H1 (cell line): Measurements from ENCODE around the gene SLC8A1. TPM values are rescaled to one million over a fixed set of nuclear protein-coding genes. Genes with fewer than 3 reads are reported as not detected.

Experiments
- CTCF ChIA-PET: fragments of 300-600 bp; sonication (Branson Sonifier 250); formaldehyde crosslinking; loops from one replicate; lab custom pipeline; 2021; ENCODE audit not compliant: partially characterized antibody; lab: Charles Lee
- POLR2A ChIA-PET: fragments of 300-600 bp; sonication (Branson Sonifier 250); formaldehyde crosslinking; loops from one replicate; lab custom pipeline; 2021; ENCODE audit warnings: inconsistent platforms; ENCODE audit not compliant: partially characterized antibody; lab: Charles Lee
- DNase-seq, 2 experiments: peaks; one replicate each; pipeline versions ENCODE4 v3.0.0 to v3.0.0-alpha.2; 2010 to 2022; ENCODE audit warnings: low spot score in 2 of 2, low read depth in 1 of 2, mixed read lengths in 1 of 2
- FAIRE-seq: peaks from 2 replicates; lab custom pipeline; 2011; peaks lifted over from hg19 to GRCh38; lab: Jason Lieb, UNC
- H2AFZ ChIP-seq: 2 replicates; pipeline ENCODE4 v1.8.1; 2012; ENCODE audit warnings: low read length, inconsistent platforms
- H2AK5ac ChIP-seq: 2 replicates; pipeline ENCODE4 v1.6.1; 2013; ENCODE audit warnings: low read depth, low read length
- H2BK120ac ChIP-seq: replicated peaks from 2 replicates; pipeline ENCODE3; 2013; ENCODE audit warnings: low read depth, low read length, inconsistent platforms
- H2BK12ac ChIP-seq: 2 replicates; pipeline ENCODE4 v1.6.1; 2013; ENCODE audit warnings: low read depth, low read length
- H2BK15ac ChIP-seq: 2 replicates; pipeline ENCODE4 v1.6.1; 2013; ENCODE audit warnings: low read length
- H2BK20ac ChIP-seq: 2 replicates; pipeline ENCODE4 v1.6.1; 2013; ENCODE audit warnings: low read length
- H2BK5ac ChIP-seq: 2 replicates; pipeline ENCODE4 v1.6.1; 2013; ENCODE audit warnings: low read depth, low read length
- H3K14ac ChIP-seq: 2 replicates; pipeline ENCODE4 v1.6.1; 2013; ENCODE audit warnings: inconsistent platforms; ENCODE audit not compliant: insufficient read length
- H3K18ac ChIP-seq: 2 replicates; pipeline ENCODE4 v1.6.1; 2013; ENCODE audit warnings: low read length; ENCODE audit errors: extremely low read depth
- H3K23ac ChIP-seq: 2 replicates; pipeline ENCODE4 v1.6.1; 2013; ENCODE audit warnings: inconsistent platforms; ENCODE audit not compliant: insufficient read length
- H3K23me2 ChIP-seq: 2 replicates; pipeline ENCODE4 v1.6.1; 2013; ENCODE audit warnings: low read depth, low read length
- H3K27ac ChIP-seq: 2 replicates; pipeline ENCODE4 v1.6.1; 2011; ENCODE audit warnings: low read depth, low read length, inconsistent platforms
- H3K27me3 ChIP-seq, 4 experiments: replicated peaks in 1 of 4; 1 replicate in 1 of 4; 2 replicates in 3 of 4; pipeline versions ENCODE4 v1.6.1 to v1.8.1; 2011 to 2013; ENCODE audit warnings: low read length in 3 of 4, mild to moderate bottlenecking in 3 of 4, inconsistent platforms in 2 of 4, mixed read lengths in 2 of 4, moderate library complexity in 1 of 4; ENCODE audit not compliant: control insufficient read depth in 3 of 4, insufficient read depth in 3 of 4; ENCODE audit errors: extremely low read depth in 1 of 4
- H3K36me3 ChIP-seq, 4 experiments: 2 replicates each; pipeline versions ENCODE4 v1.6.1 to v1.8.1; 2011 to 2013; ENCODE audit warnings: mild to moderate bottlenecking in 4 of 4, low read length in 3 of 4, moderate library complexity in 2 of 4, control low read depth in 1 of 4, inconsistent platforms in 1 of 4; ENCODE audit not compliant: insufficient read depth in 4 of 4, control insufficient read depth in 2 of 4
- H3K4ac ChIP-seq: replicated peaks from 2 replicates; pipeline ENCODE3; 2013; ENCODE audit warnings: low read length, low read depth, mixed read lengths, inconsistent platforms; ENCODE audit not compliant: insufficient read length
- H3K4me1 ChIP-seq, 4 experiments: replicated peaks in 1 of 4; 1 replicate in 1 of 4; 2 replicates in 3 of 4; pipeline versions ENCODE4 v1.6.1 to v1.8.1; 2011 to 2013; ENCODE audit warnings: low read length in 3 of 4, inconsistent platforms in 2 of 4, mixed read lengths in 1 of 4; ENCODE audit not compliant: insufficient read depth in 4 of 4, control insufficient read depth in 3 of 4
- H3K4me2 ChIP-seq, 2 experiments: 2 replicates each; pipeline versions ENCODE4 v1.6.1 to v1.8.1; 2011 to 2013; ENCODE audit warnings: low read depth in 2 of 2, low read length in 2 of 2, control low read depth in 1 of 2, inconsistent platforms in 1 of 2, mild to moderate bottlenecking in 1 of 2; ENCODE audit not compliant: insufficient read depth in 1 of 2
- H3K4me3 ChIP-seq, 4 experiments: fragments of 200-600, 300-600 bp in 1 of 4; sonication (generic), shearing (Covaris generic), sonication (Bioruptor Twin) in 1 of 4; 2 replicates each; pipeline versions ENCODE4 v1.5.1 to v1.8.1; 2011 to 2016; ENCODE audit warnings: low read length in 4 of 4, low read depth in 3 of 4, control low read depth in 2 of 4, inconsistent platforms in 2 of 4, mild to moderate bottlenecking in 2 of 4, mixed read lengths in 1 of 4, moderate library complexity in 1 of 4; ENCODE audit not compliant: insufficient read depth in 2 of 4; ENCODE audit errors: extremely low read depth in 1 of 4
- H3K56ac ChIP-seq: replicated peaks from 2 replicates; pipeline ENCODE3; 2013; ENCODE audit warnings: low read depth, mild to moderate bottlenecking, mixed read lengths, low read length, inconsistent platforms; ENCODE audit not compliant: insufficient read length
- H3K79me1 ChIP-seq: 2 replicates; pipeline ENCODE4 v1.6.1; 2013; ENCODE audit warnings: low read depth, low read length, control low read depth
- H3K79me2 ChIP-seq, 2 experiments: 2 replicates each; pipeline versions ENCODE4 v1.6.1 to v1.8.1; 2012 to 2013; ENCODE audit warnings: low read length in 2 of 2, mild to moderate bottlenecking in 2 of 2, inconsistent platforms in 1 of 2; ENCODE audit not compliant: insufficient read depth in 2 of 2, control insufficient read depth in 1 of 2
- H3K9ac ChIP-seq, 4 experiments: replicated peaks in 1 of 4; 1 replicate in 1 of 4; 2 replicates in 3 of 4; pipeline versions ENCODE4 v1.6.1 to v1.8.1; 2011 to 2013; ENCODE audit warnings: low read depth in 3 of 4, low read length in 3 of 4, control low read depth in 2 of 4, mild to moderate bottlenecking in 2 of 4, moderate library complexity in 2 of 4, inconsistent platforms in 1 of 4; ENCODE audit errors: extremely low read depth in 1 of 4
- H3K9me3 ChIP-seq, 2 experiments: 2 replicates each; pipeline versions ENCODE4 v1.6.1 to v1.8.1; 2012 to 2013; ENCODE audit warnings: mild to moderate bottlenecking in 2 of 2, moderate library complexity in 2 of 2, control low read depth in 1 of 2, inconsistent platforms in 1 of 2, low read depth in 1 of 2, low read length in 1 of 2, mixed read lengths in 1 of 2; ENCODE audit not compliant: insufficient read depth in 2 of 2
- H4K20me1 ChIP-seq, 2 experiments: replicated peaks in 1 of 2; 2 replicates each; pipeline versions ENCODE3 to v1.8.1; 2011 to 2013; ENCODE audit warnings: inconsistent platforms in 2 of 2, low read length in 2 of 2, mild to moderate bottlenecking in 1 of 2; ENCODE audit not compliant: insufficient read depth in 2 of 2, control insufficient read depth in 1 of 2
- H4K5ac ChIP-seq: 2 replicates; pipeline ENCODE4 v1.6.1; 2013; ENCODE audit warnings: low read length, low read depth, mixed read lengths, inconsistent platforms; ENCODE audit not compliant: insufficient read length
- H4K8ac ChIP-seq: 2 replicates; pipeline ENCODE4 v1.8.0; 2013; ENCODE audit warnings: mild to moderate bottlenecking, moderate library complexity, low read length, inconsistent platforms; ENCODE audit not compliant: insufficient read depth; ENCODE audit errors: extremely low read depth
- H4K91ac ChIP-seq: replicated peaks from 2 replicates; pipeline ENCODE3; 2013; ENCODE audit warnings: low read length, mixed read lengths, inconsistent platforms; ENCODE audit not compliant: insufficient read length
- CBX5 ChIP-seq: fragments of 300-800, 300-1000 bp; sonication (generic); IDR thresholded peaks from 2 replicates; pipeline ENCODE4 v1.7.1; 2016; ENCODE audit warnings: antibody characterized with exemption, low read length, low read depth
- CHD1 ChIP-seq: IDR thresholded peaks from 2 replicates; pipeline ENCODE4 v1.6.1; 2012; ENCODE audit warnings: low read depth, low read length, improper control_type of control experiment
- EP300 ChIP-seq, 2 experiments: IDR thresholded peaks; 1 replicate in 1 of 2; 2 replicates in 1 of 2; pipeline ENCODE4 v1.6.1; 2011 to 2012; ENCODE audit warnings: low read depth in 2 of 2, low read length in 2 of 2, mild to moderate bottlenecking in 2 of 2, borderline replicate concordance in 1 of 2, inconsistent platforms in 1 of 2, moderate library complexity in 1 of 2
- GTF2F1 ChIP-seq: IDR thresholded peaks from 2 replicates; pipeline ENCODE4 v1.6.1; 2012; ENCODE audit warnings: low read depth, low read length, improper control_type of control experiment, borderline replicate concordance
- MAFK ChIP-seq: IDR thresholded peaks from 2 replicates; pipeline ENCODE4 v1.6.1; 2012; ENCODE audit warnings: low read depth, mild to moderate bottlenecking, improper control_type of control experiment, low read length
- NRF1 ChIP-seq: IDR thresholded peaks from 2 replicates; pipeline ENCODE4 v1.6.1; 2011; ENCODE audit warnings: mild to moderate bottlenecking, low read depth, low read length, improper control_type of control experiment
- PHF8 ChIP-seq: fragments of 200-600 bp; sonication (generic); conservative IDR thresholded peaks from 2 replicates; pipeline ENCODE4 v1.7.1; 2012; ENCODE audit warnings: low read depth, mild to moderate bottlenecking, inconsistent platforms, low read length, moderate library complexity
- RBBP5 ChIP-seq: IDR thresholded peaks from 2 replicates; pipeline ENCODE4 v1.7.1; 2012; ENCODE audit warnings: low read depth, mild to moderate bottlenecking, inconsistent platforms, low read length, moderate library complexity, borderline replicate concordance
- RNF2 ChIP-seq: fragments of 200-900, 300-1000 bp; sonication (generic); IDR thresholded peaks from 2 replicates; pipeline ENCODE4 v1.7.1; 2016; ENCODE audit warnings: borderline replicate concordance, low read depth, mild to moderate bottlenecking, antibody characterized with exemption, low read length; ENCODE audit not compliant: poor library complexity, severe bottlenecking; ENCODE audit errors: missing control alignments
- RXRA ChIP-seq: IDR thresholded peaks from 2 replicates; pipeline ENCODE4 v1.6.1; 2011; ENCODE audit warnings: low read depth, mild to moderate bottlenecking, low read length, moderate library complexity; ENCODE audit not compliant: insufficient read depth
- SAP30 ChIP-seq: fragments of 300-600 bp; sonication (generic); IDR thresholded peaks from 2 replicates; pipeline ENCODE4 v1.7.1; 2012; ENCODE audit warnings: low read length, moderate library complexity, mild to moderate bottlenecking, inconsistent platforms; ENCODE audit not compliant: insufficient read depth, insufficient replicate concordance
- SIRT6 ChIP-seq: IDR thresholded peaks from one replicate; pipeline ENCODE4 v1.7.1; 2012; ENCODE audit warnings: low read length, inconsistent platforms
- SIX5 ChIP-seq: IDR thresholded peaks from 2 replicates; pipeline ENCODE4 v1.6.1; 2011; ENCODE audit warnings: mild to moderate bottlenecking, low read depth, low read length
- TAF7 ChIP-seq: optimal IDR thresholded peaks from 2 replicates; pipeline ENCODE3; 2011; ENCODE audit warnings: low read depth, mild to moderate bottlenecking, inconsistent platforms, low read length, moderate library complexity, borderline replicate concordance
- WGBS, 2 experiments: shearing (Covaris generic) in 1 of 2; methylation state at CpG; one replicate each; pipeline versions ENCODE4 v1.1.6 to v1.1.7; 2013 to 2015; ENCODE audit warnings: low lambda C conversion rate in 2 of 2, mixed read lengths in 2 of 2, inconsistent platforms in 1 of 2, low coverage in 1 of 2, missing lambda C conversion rate in 1 of 2; ENCODE audit not compliant: insufficient replicate concordance in 2 of 2, insufficient coverage in 1 of 2, insufficient read length in 1 of 2; ENCODE audit errors: extremely low coverage in 1 of 2, missing lambda C conversion rate in 1 of 2; 5-methylcytosine and 5-hydroxymethylcytosine counted together
- polyA plus RNA-seq, 7 experiments: library from polyadenylated mRNA; depleted of rRNA in 3 of 7; stranded (reverse) in 5 of 7; unstranded in 2 of 7; fragments of >200 nt in 5 of 7; fragments of 200-250 nt in 2 of 7; gene quantifications; 1 replicate in 5 of 7; 2 replicates in 1 of 7; 4 replicates in 1 of 7; pipeline versions ENCODE4 v1.2.1 to v1.2.3, GENCODE V29; 2011 to 2013; ENCODE audit warnings: missing spikeins in 2 of 7, mixed read lengths in 2 of 7
- total RNA-seq: library from RNA; stranded (reverse); fragmentation: NEBNext Ultra II Directional; extraction: Animal tissue kit (Norgen Biotek cat#: 25700); gene quantifications from 2 replicates; pipeline ENCODE4 v1.2.1, GENCODE V29; 2021

The SLC8A1 gene
- total and polyA plus RNA-seq, 2 of the 8 experiments (the other 6 are each of a cell fraction or from before 2014, with no cell fraction given) = 0.68 to 3.6 TPM

DNA sequence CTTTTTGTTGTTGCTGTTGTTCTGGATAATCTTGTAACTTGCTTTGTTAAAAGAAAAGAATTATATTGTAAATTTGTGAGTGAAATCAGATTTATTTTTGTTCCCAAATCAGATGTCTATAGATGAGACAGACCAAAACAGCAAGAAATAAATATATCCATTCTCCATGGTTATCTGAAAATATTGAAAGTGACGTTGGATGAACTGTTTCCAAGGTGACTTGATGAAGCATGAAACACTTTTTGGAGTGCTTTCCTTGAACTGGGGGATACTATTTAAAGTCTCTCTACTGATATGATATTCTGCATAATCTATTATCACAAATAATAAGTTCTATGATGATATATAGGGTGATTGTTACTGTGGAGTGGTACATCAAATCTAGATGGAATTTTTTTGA is 357.4 kb downstream of the SLC8A1 start:
- no peaks in the 10 kb centered on the region for H3K27me3 ChIP-seq
- no peaks in the 10 kb centered on the region for H3K36me3 ChIP-seq
- DNase-seq (no peak), FAIRE-seq (no peak)
- no peak overlapping the region for H2BK120ac ChIP-seq
- no peak overlapping the region for H4K5ac ChIP-seq
- H3K4me2 ChIP-seq = no peak overlapping the region
- no peak overlapping the region for H2BK12ac ChIP-seq
- H3K4ac ChIP-seq = no peak overlapping the region
- H3K79me1 ChIP-seq = no peaks in the 10 kb centered on the region
- H3K23ac ChIP-seq = no peak overlapping the region
- H3K27ac ChIP-seq = no peak overlapping the region
- no peaks in the 10 kb centered on the region for H3K79me2 ChIP-seq
- no peak overlapping the region for H2BK15ac ChIP-seq
- H3K14ac ChIP-seq = no peak overlapping the region
- ChIA-PET CTCF (no interaction called here), POLR2A (no interaction called here)
- 94% methylated on average over 1 of the region's 1 CpG; no CpG with 5 or more reads in 1 of the 2 experiments for WGBS, 2 experiments
- peaks cover 0 to 2% (median 0%) of the 10 kb centered on the region in 4 experiments; a peak in 1 of 7 replicates for H3K4me1 ChIP-seq
- H4K91ac ChIP-seq = no peak overlapping the region
- H3K18ac ChIP-seq = no peak overlapping the region
- no peak overlapping the region for H2AK5ac ChIP-seq
- H3K23me2 ChIP-seq = no peaks in the 10 kb centered on the region
- no peak overlapping the region for H2BK5ac ChIP-seq
- no peak overlapping the region for H2BK20ac ChIP-seq
- no peaks in the 10 kb centered on the region for H3K9me3 ChIP-seq
- no peak overlapping the region for H3K56ac ChIP-seq
- no peak overlapping the region for H2AFZ ChIP-seq
- H3K4me3 ChIP-seq = no peak overlapping the region
- no peak overlapping the region for H3K9ac ChIP-seq
- H4K20me1 ChIP-seq = no peaks in the 10 kb centered on the region
- H4K8ac ChIP-seq = no peak overlapping the region
- TF ChIP-seq PHF8 = no peak
- TF ChIP-seq NRF1 = no peak
- TF ChIP-seq TAF7 = no peak
- no peak for TF ChIP-seq RXRA
- no peak for TF ChIP-seq MAFK
- no peak for TF ChIP-seq RNF2
- TF ChIP-seq SIX5 = no peak
- TF ChIP-seq RBBP5 = no peak
- TF ChIP-seq CBX5 = no peak
- TF ChIP-seq SIRT6 = no peak
- TF ChIP-seq EP300 (IDR thresholded peaks at IDR 0.05; ENCODE audit: borderline replicate concordance in 1 of 2, low read depth in 2 of 2, low read length in 2 of 2) = no peak
- TF ChIP-seq GTF2F1 = no peak
- no peak for TF ChIP-seq CHD1
- TF ChIP-seq SAP30 = no peak
